Panc1 (cell line): Measurements from ENCODE around the gene PYGM. TPM values are rescaled to one million over a fixed set of nuclear protein-coding genes. Genes with fewer than 3 reads are reported as not detected.

Experiments
- ATAC-seq: fragments of 200-7000 bp; cut with Tn5 transposase; 2 replicates; pipeline ENCODE4 v1.9.1; 2020; ENCODE audit warnings: mild to moderate bottlenecking, moderate library complexity
- BruUV-seq: library from RNA; stranded (reverse); fragments of 400-500 nt; replicated peaks from 2 replicates; lab custom pipeline; 2021; lab: Mats Ljungman, UMichigan
- CTCF ChIA-PET: fragments of 300-600 bp; sonication (Branson Sonifier 250); formaldehyde crosslinking; loops from one replicate; lab custom pipeline; 2022; ENCODE audit warnings: antibody characterized with exemption; lab: Charles Lee
- POLR2A ChIA-PET: fragments of 300-600 bp; sonication (Branson Sonifier 250); formaldehyde crosslinking; loops from one replicate; lab custom pipeline; 2022; ENCODE audit warnings: antibody characterized with exemption; lab: Charles Lee
- DNase-seq: peaks from one replicate; pipeline ENCODE4 v3.0.0-alpha.2; 2010; ENCODE audit warnings: low read depth, low spot score
- H3K27ac ChIP-seq: 2 replicates; pipeline ENCODE4 v1.5.1; 2011; ENCODE audit warnings: mild to moderate bottlenecking, low read length, inconsistent platforms
- H3K27me3 ChIP-seq: fragments of 200-500 bp; sonication (Bioruptor generic); 2 replicates; pipeline ENCODE4 v1.6.0; 2014; ENCODE audit warnings: low read length, inconsistent platforms; ENCODE audit not compliant: control insufficient read depth, insufficient read depth
- H3K36me3 ChIP-seq: fragments of 200-500 bp; sonication (Bioruptor generic); 2 replicates; pipeline ENCODE4 v1.5.1; 2014; ENCODE audit warnings: inconsistent platforms, mild to moderate bottlenecking, low read length, moderate library complexity; ENCODE audit not compliant: control insufficient read depth, insufficient read depth
- H3K4me1 ChIP-seq: 2 replicates; pipeline ENCODE4 v1.5.1; 2011; ENCODE audit warnings: inconsistent platforms, mild to moderate bottlenecking, low read length, moderate library complexity; ENCODE audit not compliant: control insufficient read depth, insufficient read depth
- H3K4me3 ChIP-seq, 2 experiments: 2 replicates each; pipeline ENCODE4 v1.5.1; 2011 to 2012; ENCODE audit warnings: low read depth in 2 of 2, low read length in 2 of 2, mild to moderate bottlenecking in 2 of 2, inconsistent platforms in 1 of 2, moderate library complexity in 1 of 2
- H3K9me3 ChIP-seq: fragments of 200-500 bp; sonication (Bioruptor generic); 2 replicates; pipeline ENCODE4 v1.5.1; 2014; ENCODE audit warnings: low read depth, mild to moderate bottlenecking, inconsistent platforms, low read length, moderate library complexity; ENCODE audit not compliant: control insufficient read depth, insufficient read depth
- CTCF ChIP-seq: fragments of 450-650 bp; IDR thresholded peaks from 2 replicates; pipeline ENCODE4 v1.5.1; 2017; ENCODE audit warnings: mild to moderate bottlenecking
- POLR2AphosphoS5 ChIP-seq: IDR thresholded peaks from 2 replicates; pipeline ENCODE4 v1.6.1; 2012; ENCODE audit warnings: mild to moderate bottlenecking, low read depth, low read length, moderate library complexity
- REST ChIP-seq, 2 experiments: IDR thresholded peaks; 2 replicates each; pipeline ENCODE4 v1.6.1; 2011 to 2012; ENCODE audit warnings: low read depth in 2 of 2, control low read depth in 1 of 2, low read length in 1 of 2, mild to moderate bottlenecking in 1 of 2, moderate library complexity in 1 of 2; ENCODE audit not compliant: insufficient read depth in 1 of 2
- SIN3A ChIP-seq: IDR thresholded peaks from 2 replicates; pipeline ENCODE4 v1.6.1; 2012; ENCODE audit warnings: low read depth, mild to moderate bottlenecking, low read length, moderate library complexity, borderline replicate concordance; ENCODE audit not compliant: insufficient read depth
- TCF7L2 ChIP-seq: IDR thresholded peaks from 2 replicates; pipeline ENCODE4 v1.6.1; 2011; ENCODE audit warnings: mild to moderate bottlenecking, low read depth, low read length, inconsistent platforms
- in situ Hi-C: cut with HindIII; loops from 2 replicates; pipeline ENCODE4 v1.10.0; 2016; ENCODE audit warnings: low sequenced_read_pairs, low pct_unique_long_range_greater_than_20kb
- intact Hi-C: fragments of 100-400 bp; cut with micrococcal nuclease; formaldehyde crosslinking; loops from one replicate; pipeline ENCODE4 v1.10.0; 2022; ENCODE audit not compliant: unreplicated experiment
- total RNA-seq: library from RNA; stranded (reverse); gene quantifications from one replicate; pipeline ENCODE4 v1.2.1, GENCODE V29; 2021; ENCODE audit not compliant: unreplicated experiment

The PYGM gene
- total RNA-seq, 1 experiment from 2014 or later, result 0.39 TPM

- Histone ChIP-seq H3K4me1 (peaks cover 16% of the 10 kb centered on the region), H3K9me3 (no peaks in the 10 kb centered on the region), H3K4me3 (no peak overlapping the region), H3K27ac (no peak overlapping the region), H3K36me3 (no peaks in the 10 kb centered on the region; the same call in 1 of the 2 replicates), H3K27me3 (no peaks in the 10 kb centered on the region)
- DNase-seq (no peak), ATAC-seq (no peak)
- ChIA-PET POLR2A (interaction anchor here (1.6 kb wide), 1 partner anchor 20 kb away, joined by 4 read pairs; the partner anchor contains the start of gene SF1), CTCF (interaction anchor here (0.5 to 0.6 kb wide), 2 partner anchors 76 to 476 kb away, joined by 3 to 14 read pairs; no protein-coding TSS in a partner anchor)
- intact Hi-C loops (no loop called here), in situ Hi-C loops (no loop called here)
- no peak for TF ChIP-seq SIN3A
- no peak for TF ChIP-seq CTCF
- no peak for TF ChIP-seq REST (IDR thresholded peaks at IDR 0.05; ENCODE audit: insufficient read depth in 1 of 2, low read depth in 2 of 2, low read length in 1 of 2)
- no peak for TF ChIP-seq TCF7L2
- no peak for TF ChIP-seq POLR2AphosphoS5
- no TSS peak for BruUV-seq
Observed at GRCh38 chr11:64799256-64799622, 39.5 kb upstream of the PYGM start.

GRCh38 chr11:64796757-64797541, 37.2 kb upstream of the PYGM start:
- Histone ChIP-seq H3K4me1 (0 out of 2 replicates have a peak, but pooled peaks cover 4% of the 10 kb centered on the region), H3K9me3 (no peaks in the 10 kb centered on the region), H3K36me3 (no peaks in the 10 kb centered on the region; the same call in 1 of the 2 replicates), H3K27me3 (no peaks in the 10 kb centered on the region), H3K27ac (no peak overlapping the region), H3K4me3 (no peak overlapping the region)
- ChIA-PET CTCF (no interaction called here), POLR2A (interaction anchor here (0.5 kb wide), 1 partner anchor 173 kb away, joined by 10 read pairs; no protein-coding TSS in a partner anchor)
- DNase-seq, result no peak
- intact Hi-C loops, result no loop called here
- BruUV-seq, result no TSS peak
- TF ChIP-seq POLR2AphosphoS5, result no peak
- TF ChIP-seq TCF7L2, result no peak
- no peak for TF ChIP-seq REST (IDR thresholded peaks at IDR 0.05; ENCODE audit: insufficient read depth in 1 of 2, low read depth in 2 of 2, low read length in 1 of 2)
- TF ChIP-seq SIN3A, result no peak
- no peak for TF ChIP-seq CTCF
- in situ Hi-C loops, result no loop called here
- no peak for ATAC-seq
